HL-60 (cell line): Measurements from ENCODE around the gene MAP2.

Source experiments
- DNase-seq, 2 experiments: peaks; one replicate each; pipeline ENCODE4 v3.0.0-alpha.2; 2010 to 2020; ENCODE audit warnings: low read depth in 1 of 2, low spot score in 1 of 2
- H3K27ac ChIP-seq: fragments of 250-450 bp; sonication (Bioruptor Pico); replicated peaks from 2 replicates; pipeline ENCODE4 v1.5.1; 2020; ENCODE audit warnings: mild to moderate bottlenecking, moderate library complexity
- H3K27me3 ChIP-seq: fragments of 250-450 bp; sonication (Bioruptor Pico); 2 replicates; pipeline ENCODE4 v1.5.1; 2021; ENCODE audit warnings: mild to moderate bottlenecking, moderate library complexity; ENCODE audit not compliant: insufficient read depth, poor library complexity, severe bottlenecking
- H3K4me3 ChIP-seq: replicated peaks from 2 replicates; pipeline ENCODE4 v1.5.1; 2011; ENCODE audit warnings: mild to moderate bottlenecking, control low read depth, low read length; ENCODE audit not compliant: insufficient read depth
- GABPA ChIP-seq: IDR thresholded peaks from 2 replicates; pipeline ENCODE4 v1.6.1; 2012; ENCODE audit warnings: low read depth
- POLR2AphosphoS5 ChIP-seq: IDR thresholded peaks from 2 replicates; pipeline ENCODE4 v1.6.1; 2012; ENCODE audit warnings: low read depth
- SPI1 ChIP-seq: IDR thresholded peaks from 2 replicates; pipeline ENCODE4 v1.6.1; 2012; ENCODE audit warnings: low read depth, mild to moderate bottlenecking, borderline replicate concordance
- TF ChIP-seq, protein P1 (sequence below): IDR thresholded peaks from one replicate; pipeline ENCODE4 v1.5.1; 2011; ENCODE audit warnings: low read length, control low read depth, inconsistent platforms; ENCODE audit not compliant: insufficient read depth
- TF ChIP-seq, protein P2 (sequence below): IDR thresholded peaks from 2 replicates; pipeline ENCODE4 v1.6.1; 2012; ENCODE audit warnings: low read depth; ENCODE audit not compliant: insufficient replicate concordance

MAP2 gene

DNA sequence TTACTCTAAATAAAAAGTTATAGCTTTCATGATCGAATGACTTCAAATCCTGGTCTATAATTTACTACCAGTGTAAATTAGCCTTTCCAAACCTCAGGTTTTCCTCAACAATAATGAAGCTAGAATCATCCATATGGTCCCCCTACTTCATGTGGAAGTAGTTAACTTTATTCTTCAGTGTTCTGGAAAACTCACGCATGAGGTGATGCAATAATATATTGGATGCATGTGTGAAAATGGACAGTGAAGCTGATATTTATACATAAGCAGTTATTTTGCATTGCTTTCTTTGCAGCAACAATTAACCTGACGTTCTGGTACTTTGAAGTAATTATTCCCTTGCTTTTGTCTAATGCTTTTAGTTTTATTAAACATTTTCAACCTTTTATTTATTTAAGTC, 329.2 kb downstream of the MAP2 start:
- no peak for DNase-seq
- H3K27me3 ChIP-seq = peaks cover 3% of the 10 kb centered on the region
- TF ChIP-seq, protein P1, sequence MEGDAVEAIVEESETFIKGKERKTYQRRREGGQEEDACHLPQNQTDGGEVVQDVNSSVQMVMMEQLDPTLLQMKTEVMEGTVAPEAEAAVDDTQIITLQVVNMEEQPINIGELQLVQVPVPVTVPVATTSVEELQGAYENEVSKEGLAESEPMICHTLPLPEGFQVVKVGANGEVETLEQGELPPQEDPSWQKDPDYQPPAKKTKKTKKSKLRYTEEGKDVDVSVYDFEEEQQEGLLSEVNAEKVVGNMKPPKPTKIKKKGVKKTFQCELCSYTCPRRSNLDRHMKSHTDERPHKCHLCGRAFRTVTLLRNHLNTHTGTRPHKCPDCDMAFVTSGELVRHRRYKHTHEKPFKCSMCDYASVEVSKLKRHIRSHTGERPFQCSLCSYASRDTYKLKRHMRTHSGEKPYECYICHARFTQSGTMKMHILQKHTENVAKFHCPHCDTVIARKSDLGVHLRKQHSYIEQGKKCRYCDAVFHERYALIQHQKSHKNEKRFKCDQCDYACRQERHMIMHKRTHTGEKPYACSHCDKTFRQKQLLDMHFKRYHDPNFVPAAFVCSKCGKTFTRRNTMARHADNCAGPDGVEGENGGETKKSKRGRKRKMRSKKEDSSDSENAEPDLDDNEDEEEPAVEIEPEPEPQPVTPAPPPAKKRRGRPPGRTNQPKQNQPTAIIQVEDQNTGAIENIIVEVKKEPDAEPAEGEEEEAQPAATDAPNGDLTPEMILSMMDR = no peak
- TF ChIP-seq POLR2AphosphoS5 (no peak), GABPA (no peak), SPI1 (no peak)
- TF ChIP-seq, protein P2, sequence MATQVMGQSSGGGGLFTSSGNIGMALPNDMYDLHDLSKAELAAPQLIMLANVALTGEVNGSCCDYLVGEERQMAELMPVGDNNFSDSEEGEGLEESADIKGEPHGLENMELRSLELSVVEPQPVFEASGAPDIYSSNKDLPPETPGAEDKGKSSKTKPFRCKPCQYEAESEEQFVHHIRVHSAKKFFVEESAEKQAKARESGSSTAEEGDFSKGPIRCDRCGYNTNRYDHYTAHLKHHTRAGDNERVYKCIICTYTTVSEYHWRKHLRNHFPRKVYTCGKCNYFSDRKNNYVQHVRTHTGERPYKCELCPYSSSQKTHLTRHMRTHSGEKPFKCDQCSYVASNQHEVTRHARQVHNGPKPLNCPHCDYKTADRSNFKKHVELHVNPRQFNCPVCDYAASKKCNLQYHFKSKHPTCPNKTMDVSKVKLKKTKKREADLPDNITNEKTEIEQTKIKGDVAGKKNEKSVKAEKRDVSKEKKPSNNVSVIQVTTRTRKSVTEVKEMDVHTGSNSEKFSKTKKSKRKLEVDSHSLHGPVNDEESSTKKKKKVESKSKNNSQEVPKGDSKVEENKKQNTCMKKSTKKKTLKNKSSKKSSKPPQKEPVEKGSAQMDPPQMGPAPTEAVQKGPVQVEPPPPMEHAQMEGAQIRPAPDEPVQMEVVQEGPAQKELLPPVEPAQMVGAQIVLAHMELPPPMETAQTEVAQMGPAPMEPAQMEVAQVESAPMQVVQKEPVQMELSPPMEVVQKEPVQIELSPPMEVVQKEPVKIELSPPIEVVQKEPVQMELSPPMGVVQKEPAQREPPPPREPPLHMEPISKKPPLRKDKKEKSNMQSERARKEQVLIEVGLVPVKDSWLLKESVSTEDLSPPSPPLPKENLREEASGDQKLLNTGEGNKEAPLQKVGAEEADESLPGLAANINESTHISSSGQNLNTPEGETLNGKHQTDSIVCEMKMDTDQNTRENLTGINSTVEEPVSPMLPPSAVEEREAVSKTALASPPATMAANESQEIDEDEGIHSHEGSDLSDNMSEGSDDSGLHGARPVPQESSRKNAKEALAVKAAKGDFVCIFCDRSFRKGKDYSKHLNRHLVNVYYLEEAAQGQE = no peak
- no peak overlapping the region for H3K4me3 ChIP-seq
- H3K27ac ChIP-seq = no peak overlapping the region

GRCh38 chr2:209757163-209757562, 333.3 kb downstream of the MAP2 start:
- H3K4me3 ChIP-seq = no peak overlapping the region
- no peak for DNase-seq
- no peak overlapping the region for H3K27ac ChIP-seq
- TF ChIP-seq, protein P2 = no peak
- TF ChIP-seq, protein P1 = no peak
- TF ChIP-seq SPI1 (no peak), GABPA (no peak), POLR2AphosphoS5 (no peak)
- peaks cover 4% of the 10 kb centered on the region for H3K27me3 ChIP-seq

- no peak for TF ChIP-seq POLR2AphosphoS5
- TF ChIP-seq GABPA = no peak
- TF ChIP-seq, protein P2 = no peak
- TF ChIP-seq SPI1 = no peak
- TF ChIP-seq, protein P1 = no peak
- H3K27me3 ChIP-seq = peaks cover 4% of the 10 kb centered on the region
- no peak overlapping the region for H3K27ac ChIP-seq
- DNase-seq = no peak
- H3K4me3 ChIP-seq = no peak overlapping the region
These were observed 337.7 kb downstream of the MAP2 start for GRCh38 chr2:209761566-209761965.
